Fibroblast of lung (primary cell): ENCODE data around the gene SUV39H1.

ENCODE experiments used
- EZH2 ChIP-seq: IDR thresholded peaks from 2 replicates; pipeline ENCODE4 v1.5.1; 2012; ENCODE audit warnings: low read length, control low read depth, mild to moderate bottlenecking; ENCODE audit errors: missing control alignments
- TF ChIP-seq, protein P1 (sequence below), 2 donors: IDR thresholded peaks in 1 of 2; conservative IDR thresholded peaks in 1 of 2; 1 replicate in 1 of 2; 2 replicates in 1 of 2; pipeline ENCODE4 v1.5.1; 2011 to 2012; ENCODE audit warnings: low read length in 2 of 2, control low read depth in 1 of 2, inconsistent platforms in 1 of 2, low read depth in 1 of 2, mild to moderate bottlenecking in 1 of 2

DNA sequence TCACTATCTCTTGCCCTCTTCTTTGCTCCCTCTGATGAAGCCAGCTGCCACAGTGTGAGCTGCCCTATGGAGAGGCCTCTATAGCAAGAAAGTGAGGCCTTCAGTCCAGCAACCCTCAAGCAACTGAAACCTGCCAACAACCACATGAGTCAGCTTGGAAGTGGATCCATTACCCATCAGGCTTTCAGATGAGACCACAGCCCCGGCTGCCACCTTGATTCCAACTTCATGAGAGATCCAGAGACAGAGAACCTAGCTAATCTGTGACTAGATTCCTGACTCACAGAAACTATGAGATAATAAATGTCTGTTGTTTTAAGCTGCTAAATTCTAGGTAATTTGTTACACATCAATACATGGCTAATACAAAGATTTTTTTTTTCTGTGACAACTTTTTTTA lies 33.3 kb upstream of the SUV39H1 start:
- TF ChIP-seq, protein P1, sequence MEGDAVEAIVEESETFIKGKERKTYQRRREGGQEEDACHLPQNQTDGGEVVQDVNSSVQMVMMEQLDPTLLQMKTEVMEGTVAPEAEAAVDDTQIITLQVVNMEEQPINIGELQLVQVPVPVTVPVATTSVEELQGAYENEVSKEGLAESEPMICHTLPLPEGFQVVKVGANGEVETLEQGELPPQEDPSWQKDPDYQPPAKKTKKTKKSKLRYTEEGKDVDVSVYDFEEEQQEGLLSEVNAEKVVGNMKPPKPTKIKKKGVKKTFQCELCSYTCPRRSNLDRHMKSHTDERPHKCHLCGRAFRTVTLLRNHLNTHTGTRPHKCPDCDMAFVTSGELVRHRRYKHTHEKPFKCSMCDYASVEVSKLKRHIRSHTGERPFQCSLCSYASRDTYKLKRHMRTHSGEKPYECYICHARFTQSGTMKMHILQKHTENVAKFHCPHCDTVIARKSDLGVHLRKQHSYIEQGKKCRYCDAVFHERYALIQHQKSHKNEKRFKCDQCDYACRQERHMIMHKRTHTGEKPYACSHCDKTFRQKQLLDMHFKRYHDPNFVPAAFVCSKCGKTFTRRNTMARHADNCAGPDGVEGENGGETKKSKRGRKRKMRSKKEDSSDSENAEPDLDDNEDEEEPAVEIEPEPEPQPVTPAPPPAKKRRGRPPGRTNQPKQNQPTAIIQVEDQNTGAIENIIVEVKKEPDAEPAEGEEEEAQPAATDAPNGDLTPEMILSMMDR (conservative IDR thresholded peaks at IDR 0.05 in 1 of 2, IDR thresholded peaks at IDR 0.05 in 1 of 2; ENCODE audit: low read depth in 1 of 2, low read length in 2 of 2), result no peak
- no peak for TF ChIP-seq EZH2
